Measurements from ENCODE around the gene TSPAN1. TPM values are rescaled to one million over a fixed set of nuclear protein-coding genes. Genes with fewer than 3 reads are reported as not detected.

The TSPAN1 gene
- total RNA-seq, 4 donors from 2014 or later = 228 to 1,657 (median 1,038) TPM

GRCh38 chr1:46193285-46193684 lies 18.4 kb downstream of the TSPAN1 start:
- in situ Hi-C loops (cut with MboI; ENCODE audit: low pct_ligation_motif_present in 1 of 4, low pct_unique_long_range_greater_than_20kb in 1 of 4, low sequenced_read_pairs in 3 of 4) (no loop called here), intact Hi-C loops (cut with DNase I; ENCODE audit: low total_unique reads) (no loop called here)
- 91% methylated on average over 7 of the region's 7 CpGs; no CpG with 5 or more reads in 1 of the 2 donors for WGBS, 2 donors (ENCODE audit: low coverage in 1 of 2)
- no peaks in the 10 kb centered on the region for H3K9me3 ChIP-seq
- DNase-seq = no peak
- TF ChIP-seq, protein P1, sequence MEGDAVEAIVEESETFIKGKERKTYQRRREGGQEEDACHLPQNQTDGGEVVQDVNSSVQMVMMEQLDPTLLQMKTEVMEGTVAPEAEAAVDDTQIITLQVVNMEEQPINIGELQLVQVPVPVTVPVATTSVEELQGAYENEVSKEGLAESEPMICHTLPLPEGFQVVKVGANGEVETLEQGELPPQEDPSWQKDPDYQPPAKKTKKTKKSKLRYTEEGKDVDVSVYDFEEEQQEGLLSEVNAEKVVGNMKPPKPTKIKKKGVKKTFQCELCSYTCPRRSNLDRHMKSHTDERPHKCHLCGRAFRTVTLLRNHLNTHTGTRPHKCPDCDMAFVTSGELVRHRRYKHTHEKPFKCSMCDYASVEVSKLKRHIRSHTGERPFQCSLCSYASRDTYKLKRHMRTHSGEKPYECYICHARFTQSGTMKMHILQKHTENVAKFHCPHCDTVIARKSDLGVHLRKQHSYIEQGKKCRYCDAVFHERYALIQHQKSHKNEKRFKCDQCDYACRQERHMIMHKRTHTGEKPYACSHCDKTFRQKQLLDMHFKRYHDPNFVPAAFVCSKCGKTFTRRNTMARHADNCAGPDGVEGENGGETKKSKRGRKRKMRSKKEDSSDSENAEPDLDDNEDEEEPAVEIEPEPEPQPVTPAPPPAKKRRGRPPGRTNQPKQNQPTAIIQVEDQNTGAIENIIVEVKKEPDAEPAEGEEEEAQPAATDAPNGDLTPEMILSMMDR (IDR thresholded peaks at IDR 0.05) = no peak
- TF ChIP-seq EP300 (IDR thresholded peaks at IDR 0.05; ENCODE audit: low read depth) (no peak), POLR2AphosphoS5 (IDR thresholded peaks at IDR 0.05) (no peak), POLR2A (IDR thresholded peaks at IDR 0.05) (no peak)
- no peak overlapping the region for H3K27ac ChIP-seq
- no peaks in the 10 kb centered on the region for H3K27me3 ChIP-seq
- H3K4me1 ChIP-seq = peaks cover 9 to 26% (median 17%) of the 10 kb centered on the region in 4 donors
- no peak overlapping the region for H3K4me3 ChIP-seq
- H3K36me3 ChIP-seq = peaks cover 0 to 7% (median 0%) of the 10 kb centered on the region in 4 donors

DNA sequence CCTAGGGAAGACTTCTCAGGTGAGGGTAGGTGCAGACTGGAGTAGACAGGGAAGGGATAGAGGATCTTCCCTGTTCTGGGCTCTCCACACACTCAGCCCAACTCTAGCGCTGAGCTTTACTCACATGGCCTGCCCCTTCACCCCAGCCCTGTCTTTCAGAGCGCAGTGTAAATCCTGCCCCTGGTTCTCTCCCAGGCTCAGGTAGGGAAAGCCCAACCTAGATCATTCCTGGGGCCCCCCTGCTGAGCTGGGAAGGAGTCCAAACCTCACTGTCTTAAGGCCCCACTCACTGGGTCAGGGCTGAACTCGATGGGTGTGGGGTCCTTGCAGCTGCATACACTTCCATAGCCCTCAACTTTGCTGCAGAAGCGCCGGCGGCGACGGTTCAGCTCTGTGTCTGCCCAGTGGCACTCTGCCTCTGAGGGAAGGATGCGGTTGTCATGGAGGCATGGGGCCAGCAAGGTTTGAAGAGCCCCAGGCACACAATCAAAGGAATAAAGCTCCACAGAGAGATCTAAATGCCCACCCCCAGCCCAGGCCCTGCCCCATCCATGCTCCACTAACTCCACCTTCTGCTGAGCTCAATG lies 19.2 kb downstream of the TSPAN1 start:
- TF ChIP-seq, protein P1 (IDR thresholded peaks at IDR 0.05) = no peak
- TF ChIP-seq EP300 (IDR thresholded peaks at IDR 0.05; ENCODE audit: low read depth) = no peak
- TF ChIP-seq POLR2AphosphoS5 (IDR thresholded peaks at IDR 0.05) = no peak
- TF ChIP-seq POLR2A (IDR thresholded peaks at IDR 0.05) = no peak
- peaks cover 8 to 23% (median 15%) of the 10 kb centered on the region in 4 donors for H3K4me1 ChIP-seq
- intact Hi-C loops (cut with DNase I; ENCODE audit: low total_unique reads) = no loop called here
- no peaks in the 10 kb centered on the region for H3K27me3 ChIP-seq
- peaks cover 0 to 6% (median 0%) of the 10 kb centered on the region in 4 donors for H3K36me3 ChIP-seq
- no peak overlapping the region for H3K27ac ChIP-seq
- H3K4me3 ChIP-seq = no peak overlapping the region
- in situ Hi-C loops (cut with MboI; ENCODE audit: low pct_ligation_motif_present in 1 of 4, low pct_unique_long_range_greater_than_20kb in 1 of 4, low sequenced_read_pairs in 3 of 4) = no loop called here
- no peak for DNase-seq
- WGBS, 2 donors (ENCODE audit: low coverage in 1 of 2) = 94% methylated on average over 9 of the region's 9 CpGs; no CpG with 5 or more reads in 1 of the 2 donors
- H3K9me3 ChIP-seq = no peaks in the 10 kb centered on the region

DNA sequence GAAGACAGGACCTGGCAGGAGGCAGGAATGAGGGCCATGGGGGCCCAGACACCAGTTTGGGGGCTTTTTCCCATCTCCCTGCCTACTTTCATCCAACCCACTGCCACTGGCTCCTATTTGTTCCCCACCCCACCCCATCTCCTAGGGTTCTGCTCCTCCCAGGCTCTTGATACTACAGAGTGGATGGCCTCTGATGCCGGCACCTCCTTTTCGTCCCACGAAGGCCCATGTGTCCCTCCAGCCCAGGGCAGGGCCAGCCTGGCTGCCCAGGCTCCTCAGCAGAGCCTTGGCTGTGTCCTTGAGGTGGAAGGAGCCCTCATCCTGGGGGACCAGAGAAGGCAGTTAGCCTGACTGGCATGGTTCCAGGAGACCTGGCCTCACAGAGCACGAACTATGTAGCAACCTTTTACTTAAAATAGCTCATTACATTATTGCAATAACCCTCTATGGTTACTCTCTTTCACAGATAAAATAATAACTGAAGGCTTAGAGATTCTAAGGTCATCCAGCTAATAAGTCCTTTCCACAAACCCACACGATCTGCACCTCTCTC lies 19.8 kb downstream of the TSPAN1 start:
- TF ChIP-seq, protein P1 (IDR thresholded peaks at IDR 0.05) = no peak
- peak in 1 of 3 donors; percentile 5 for TF ChIP-seq POLR2AphosphoS5 (IDR thresholded peaks at IDR 0.05)
- TF ChIP-seq POLR2A (IDR thresholded peaks at IDR 0.05) = peak; percentile 10
- no peak for TF ChIP-seq EP300 (IDR thresholded peaks at IDR 0.05; ENCODE audit: low read depth)
- in situ Hi-C loops (cut with MboI; ENCODE audit: low pct_ligation_motif_present in 1 of 4, low pct_unique_long_range_greater_than_20kb in 1 of 4, low sequenced_read_pairs in 3 of 4) = no loop called here
- peaks cover 8 to 23% (median 16%) of the 10 kb centered on the region in 4 donors for H3K4me1 ChIP-seq
- DNase-seq = no peak
- no peaks in the 10 kb centered on the region for H3K36me3 ChIP-seq
- no peaks in the 10 kb centered on the region for H3K9me3 ChIP-seq
- H3K4me3 ChIP-seq = no peak overlapping the region
- 40 to 84% methylated on average over 2 to 5 of the region's 5 CpGs for WGBS, 2 donors (ENCODE audit: low coverage in 1 of 2)
- intact Hi-C loops (cut with DNase I; ENCODE audit: low total_unique reads) = no loop called here
- H3K27me3 ChIP-seq = no peaks in the 10 kb centered on the region
- no peak overlapping the region for H3K27ac ChIP-seq

GRCh38 chr1:46196609-46197008 lies 21.7 kb downstream of the TSPAN1 start:
- H3K27ac ChIP-seq = no peak overlapping the region
- WGBS, 2 donors (ENCODE audit: low coverage in 1 of 2) = 94 to 95% methylated on average over 3 to 9 of the region's 9 CpGs
- intact Hi-C loops (cut with DNase I; ENCODE audit: low total_unique reads) (no loop called here), in situ Hi-C loops (cut with MboI; ENCODE audit: low pct_ligation_motif_present in 1 of 4, low pct_unique_long_range_greater_than_20kb in 1 of 4, low sequenced_read_pairs in 3 of 4) (no loop called here)
- no peaks in the 10 kb centered on the region for H3K27me3 ChIP-seq
- peaks cover 8 to 23% (median 16%) of the 10 kb centered on the region in 4 donors for H3K4me1 ChIP-seq
- no peak overlapping the region for H3K4me3 ChIP-seq
- no peaks in the 10 kb centered on the region for H3K36me3 ChIP-seq
- TF ChIP-seq EP300 (IDR thresholded peaks at IDR 0.05; ENCODE audit: low read depth) (no peak), POLR2AphosphoS5 (IDR thresholded peaks at IDR 0.05) (no peak), POLR2A (IDR thresholded peaks at IDR 0.05) (no peak)
- TF ChIP-seq, protein P1 (IDR thresholded peaks at IDR 0.05) = no peak
- no peak for DNase-seq
- no peaks in the 10 kb centered on the region for H3K9me3 ChIP-seq
